ENCODE data around the gene TBC1D14.
"Not testable (repeated sequence)": the region's sequence is repeated elsewhere in the genome, so short reads cannot be mapped to it uniquely, and the experiment has no call there.

The TBC1D14 gene

GRCh38 chr4:6891436-6892170 is 18.0 kb upstream of the TBC1D14 start:
- DNase-seq, result no peak

GRCh38 chr4:6892190-6892908 is 17.3 kb upstream of the TBC1D14 start:
- peak; percentile 48 for DNase-seq

- DNase-seq, result no peak
These were observed 16.8 kb upstream of the TBC1D14 start for GRCh38 chr4:6892909-6893202.

GRCh38 chr4:6893449-6894085 is 16.1 kb upstream of the TBC1D14 start:
- no peak for DNase-seq

DNA sequence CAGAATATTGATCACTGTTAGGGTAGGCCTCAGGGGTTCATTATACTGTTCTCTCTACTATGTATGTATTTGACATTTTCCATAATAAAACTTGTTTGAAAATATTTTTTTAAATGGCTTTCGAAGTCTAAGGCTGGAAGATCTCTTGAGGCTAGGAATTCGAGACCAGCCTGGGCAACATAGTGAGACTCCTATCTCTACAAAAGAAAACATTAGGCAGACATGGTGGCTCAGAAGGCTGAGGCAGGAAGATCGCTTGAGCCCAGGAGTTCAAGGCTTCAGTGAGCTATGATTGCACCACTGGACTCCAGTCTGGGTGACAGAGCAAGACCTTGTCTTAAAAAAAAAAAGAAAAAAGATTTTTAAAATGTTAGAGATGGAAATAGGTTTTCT is 15.5 kb upstream of the TBC1D14 start:
- DNase-seq, result no peak

GRCh38 chr4:6894528-6895498 is 14.8 kb upstream of the TBC1D14 start:
- no peak for DNase-seq

GRCh38 chr4:6896035-6896434 is 13.6 kb upstream of the TBC1D14 start:
- DNase-seq, result no peak

DNA sequence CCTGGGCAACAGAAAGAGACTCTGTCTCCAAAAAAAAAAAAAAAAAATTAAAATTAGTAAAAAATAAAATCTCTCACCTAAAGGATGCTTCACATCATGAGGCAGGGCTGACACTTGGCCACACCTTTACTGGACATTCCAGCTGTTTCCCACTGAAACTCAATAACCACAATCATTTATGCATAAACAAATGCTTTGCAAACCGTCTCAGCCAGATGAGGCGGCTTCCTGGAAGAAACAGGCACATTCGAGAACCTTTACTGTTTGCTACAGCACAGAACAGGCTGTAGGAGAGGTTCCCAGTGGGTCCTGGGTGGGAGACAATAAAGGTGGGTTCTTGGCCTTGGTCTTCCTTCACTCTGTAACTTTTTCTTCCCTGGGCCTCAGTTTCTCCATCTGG is 10.9 kb upstream of the TBC1D14 start:
- DNase-seq, result no peak

DNA sequence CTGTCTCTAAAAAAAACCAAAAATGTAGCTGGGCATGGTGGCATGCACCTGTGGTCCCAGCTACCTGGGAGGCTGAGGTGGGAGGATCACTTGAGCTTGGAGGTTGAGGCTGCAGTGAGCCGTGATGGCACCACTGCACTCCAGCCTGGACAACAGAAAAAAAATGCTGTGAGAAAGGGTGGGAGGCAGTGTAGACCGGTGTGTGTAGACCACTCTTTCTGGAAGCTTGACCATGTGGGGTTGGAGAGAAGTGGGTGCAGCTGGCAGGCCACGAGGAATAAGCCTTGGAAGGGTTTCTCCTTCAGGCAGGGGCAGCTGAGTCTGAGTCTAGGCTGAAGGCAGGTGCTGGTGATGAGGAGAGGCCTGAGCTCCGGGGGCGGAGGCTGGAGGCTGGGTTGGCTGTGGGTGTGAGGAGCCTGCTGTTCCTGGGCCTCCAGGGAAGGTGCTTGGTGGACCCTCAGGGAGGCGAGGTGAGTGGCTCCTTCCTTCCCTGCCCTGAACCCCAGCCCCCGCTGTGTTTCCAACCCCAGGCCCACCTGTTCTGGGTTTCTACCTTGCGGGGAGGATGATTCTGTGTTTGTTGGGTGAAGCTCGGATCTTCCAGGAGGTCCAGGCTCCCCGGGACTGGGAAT is 9.3 kb upstream of the TBC1D14 start:
- DNase-seq, result no peak

GRCh38 chr4:6900956-6901355 is 8.7 kb upstream of the TBC1D14 start:
- DNase-seq, result no peak

DNA sequence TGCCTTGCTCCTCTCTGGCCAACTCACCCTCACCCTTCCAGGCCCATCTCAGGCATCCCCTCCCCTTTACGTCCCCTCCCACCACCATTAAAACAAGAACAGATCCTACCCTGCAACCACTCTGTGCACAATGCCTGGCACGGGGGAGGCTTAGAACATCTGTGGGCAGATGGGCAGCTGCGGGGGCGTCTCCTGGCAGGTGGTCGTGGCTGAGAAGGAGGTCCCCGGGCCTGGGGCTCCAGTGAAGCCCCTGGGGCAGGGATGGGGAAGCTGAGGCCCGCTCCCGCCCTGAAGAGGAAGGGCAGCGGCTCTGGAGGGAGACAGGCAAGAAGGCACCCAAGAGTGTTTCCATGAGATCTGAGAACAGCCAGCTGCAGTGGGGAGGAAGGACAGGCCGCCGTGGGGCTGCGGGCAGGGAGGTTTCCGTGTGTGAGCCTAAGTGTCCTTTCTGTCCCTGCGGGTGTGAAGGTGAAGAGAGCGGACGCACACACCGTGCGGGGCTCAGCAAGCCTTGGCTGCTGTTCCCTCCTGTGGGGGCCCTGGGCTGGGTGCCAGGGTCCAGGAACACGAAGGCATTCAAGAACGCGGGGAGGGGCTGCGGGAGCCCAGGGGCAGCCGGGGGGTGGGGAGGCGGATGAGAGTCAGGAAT is 7.8 kb upstream of the TBC1D14 start:
- DNase-seq, result no peak

GRCh38 chr4:6902318-6903042 is 7.1 kb upstream of the TBC1D14 start:
- DNase-seq, result no peak

DNA sequence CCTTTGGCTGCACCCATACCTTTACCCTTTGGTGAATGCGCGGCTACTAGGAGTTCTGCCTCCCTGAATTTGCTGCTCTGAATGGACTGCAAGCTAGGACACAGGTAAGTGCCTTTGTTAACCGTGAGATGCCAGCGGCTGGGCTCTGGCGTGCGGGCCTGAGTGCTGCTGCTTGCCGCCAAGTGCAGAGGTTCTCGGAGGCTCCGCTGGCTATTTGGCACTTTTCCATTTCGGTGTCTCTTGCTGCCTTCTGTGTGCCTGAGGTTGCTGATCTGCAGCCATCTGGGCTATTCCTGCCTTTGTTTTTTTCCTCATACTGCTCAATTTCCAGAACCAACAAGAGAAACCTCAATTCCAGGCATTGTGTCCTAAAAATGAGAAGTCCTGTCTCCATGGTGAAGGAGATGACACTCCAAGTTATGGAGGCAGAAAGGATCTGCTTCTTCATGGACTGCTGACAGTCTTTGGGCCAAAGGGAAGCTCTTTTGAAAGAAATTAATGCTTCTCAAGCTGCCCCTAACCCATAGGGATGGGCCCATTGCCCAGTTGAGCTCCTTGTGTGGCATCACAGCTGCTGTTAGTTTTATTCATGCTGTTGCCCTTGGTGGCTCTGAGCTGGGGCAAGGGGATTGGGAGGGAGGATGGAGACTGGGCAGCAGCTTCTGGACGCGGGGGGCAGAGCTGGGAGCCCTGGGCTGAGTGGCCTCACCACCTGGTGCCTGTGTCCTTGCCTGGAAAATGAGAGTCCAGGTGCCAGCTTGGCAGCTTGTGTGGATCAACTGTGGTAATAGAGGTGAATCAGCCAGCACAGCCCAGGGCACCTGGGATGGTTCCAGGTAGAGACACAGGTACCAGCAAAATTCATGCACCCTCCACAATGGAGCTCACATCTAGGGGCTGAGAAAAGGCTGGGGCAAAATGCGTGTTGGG is 3.8 kb upstream of the TBC1D14 start:
- no peak for DNase-seq

DNA sequence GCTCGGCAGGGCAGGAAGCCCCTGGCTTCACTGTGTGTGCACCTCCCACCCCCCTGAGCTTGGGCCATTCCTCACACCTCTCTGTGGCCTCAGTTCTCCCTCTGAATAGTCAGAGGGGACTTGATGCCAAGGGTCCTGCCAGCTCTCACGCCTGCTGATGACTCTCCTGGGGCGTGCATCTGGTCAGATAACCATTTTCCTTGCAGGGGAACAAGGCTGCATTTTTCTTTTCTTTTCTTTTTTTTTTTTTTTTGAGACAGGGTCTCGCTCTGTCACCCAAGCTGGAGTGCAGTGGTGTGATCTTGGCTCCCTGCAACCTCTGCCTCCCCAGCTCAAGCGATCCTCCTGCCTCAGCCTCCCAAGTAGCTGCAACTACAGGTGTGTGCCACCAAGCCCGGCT is 3.1 kb upstream of the TBC1D14 start:
- not testable (repeated sequence) for DNase-seq

- DNase-seq, result peak; percentile 24
These were observed 1.9 kb upstream of the TBC1D14 start for GRCh38 chr4:6907658-6908191.

DNA sequence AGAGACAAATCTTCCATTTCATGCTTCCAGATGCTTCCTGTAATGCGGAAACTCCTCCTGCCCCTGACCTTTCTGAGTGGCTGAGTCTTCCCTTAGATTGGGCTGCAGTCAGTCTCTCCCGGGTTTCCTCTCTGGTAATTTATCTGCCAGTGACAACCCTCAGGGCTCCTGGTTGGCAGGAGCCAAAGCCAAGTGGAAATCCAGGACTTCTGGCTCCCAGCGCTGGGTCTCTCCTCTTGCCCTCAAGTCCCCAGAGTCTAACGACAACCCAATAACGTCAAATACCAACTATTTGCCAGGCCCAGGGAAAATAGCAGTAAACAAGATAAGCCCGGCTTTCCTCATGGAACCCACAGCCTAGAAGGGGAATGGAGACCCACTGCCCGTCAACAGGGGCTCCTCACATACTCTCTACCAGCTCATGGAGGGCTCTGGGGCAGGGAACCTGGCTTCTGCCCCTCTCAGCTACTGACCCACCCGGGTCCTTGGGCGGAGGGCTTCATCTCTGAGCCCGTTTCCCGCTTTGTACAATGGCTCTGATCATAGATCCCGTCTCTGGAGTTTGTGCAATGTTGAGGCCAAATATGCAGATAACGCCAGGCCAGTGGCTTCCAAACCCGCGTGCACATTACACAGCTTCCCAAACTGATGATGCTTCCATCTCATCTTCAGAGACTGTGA is 1.1 kb upstream of the TBC1D14 start:
- DNase-seq, result no peak

GRCh38 chr4:6909970-6910339 is 329 bp downstream of the TBC1D14 start:
- DNase-seq, result no peak

- peak; percentile 26 for DNase-seq
These were observed 824 bp downstream of the TBC1D14 start for GRCh38 chr4:6910340-6910959.
